GM12878 (cell line): ENCODE results near the gene CCR7. TPM values are rescaled to one million over a fixed set of nuclear protein-coding genes. Genes with fewer than 3 reads are reported as not detected.

Experiments
- ATAC-seq: fragments of 200-7000 bp; cut with Tn5 transposase; 3 replicates; pipeline ENCODE4 v1.9.1; 2020; ENCODE audit warnings: mild to moderate bottlenecking, moderate library complexity
- BruUV-seq: library from RNA; stranded (reverse); fragments of 400-500 nt; replicated peaks from 2 replicates; lab custom pipeline; 2021; lab: Mats Ljungman, UMichigan
- CTCF ChIA-PET: fragments of 300-600 bp; sonication (Branson Sonifier 250); formaldehyde crosslinking; extraction: SDS; loops from one replicate; lab custom pipeline; 2021; ENCODE audit warnings: inconsistent platforms; lab: Yijun Ruan, JAX
- POLR2A ChIA-PET: fragments of 350-600 bp; formaldehyde crosslinking; extraction: SDS; loops from one replicate; lab custom pipeline; 2021; ENCODE audit warnings: inconsistent platforms; lab: Charles Lee
- RAD21 ChIA-PET: fragments of 300-600 bp; sonication (Branson Sonifier 250); formaldehyde crosslinking; loops from one replicate; lab custom pipeline; 2023; ENCODE audit warnings: antibody characterized with exemption; ENCODE audit not compliant: unreplicated experiment; lab: Charles Lee
- SMC1A ChIA-PET: fragments of 300-600 bp; sonication (Branson Sonifier 250); formaldehyde crosslinking; loops from one replicate; lab custom pipeline; 2023; ENCODE audit not compliant: unreplicated experiment, uncharacterized antibody; lab: Charles Lee
- DNase-seq: peaks from one replicate; pipeline ENCODE4 v3.0.0-alpha.2; 2011; ENCODE audit warnings: low read depth, low spot score
- FAIRE-seq: peaks from 3 replicates; lab custom pipeline; 2011; peaks lifted over from hg19 to GRCh38; lab: Jason Lieb, UNC
- H2AFZ ChIP-seq: 2 replicates; pipeline ENCODE4 v1.6.0; 2011; ENCODE audit warnings: low read depth, low read length, control low read depth; ENCODE audit not compliant: control insufficient read depth
- H3K27ac ChIP-seq: 2 replicates; pipeline ENCODE4 v1.5.1; 2011; ENCODE audit warnings: control low read depth; ENCODE audit not compliant: control insufficient read depth, insufficient read depth
- H3K27me3 ChIP-seq, 2 experiments: replicated peaks in 1 of 2; 2 replicates each; pipeline versions ENCODE4 v1.6.0 to v1.6.1; 2011; ENCODE audit warnings: low read length in 1 of 2; ENCODE audit not compliant: control insufficient read depth in 2 of 2, insufficient read depth in 2 of 2
- H3K36me3 ChIP-seq, 2 experiments: 2 replicates each; pipeline ENCODE4 v1.5.1; 2011; ENCODE audit warnings: low read length in 1 of 2; ENCODE audit not compliant: control insufficient read depth in 2 of 2, insufficient read depth in 2 of 2
- H3K4me1 ChIP-seq: 2 replicates; pipeline ENCODE4 v1.6.1; 2011; ENCODE audit warnings: mild to moderate bottlenecking, low read length, moderate library complexity, mixed read lengths; ENCODE audit not compliant: control insufficient read depth, insufficient read depth
- H3K4me2 ChIP-seq: 2 replicates; pipeline ENCODE4 v1.6.0; 2011; ENCODE audit warnings: control low read depth; ENCODE audit not compliant: control insufficient read depth, insufficient read depth
- H3K4me3 ChIP-seq: fragments of 200-600 bp; sonication (generic); 2 replicates; pipeline ENCODE4 v1.5.1; 2016
- H3K79me2 ChIP-seq: 2 replicates; pipeline ENCODE4 v1.6.0; 2011; ENCODE audit warnings: low read length; ENCODE audit not compliant: control insufficient read depth, insufficient read depth
- H3K9ac ChIP-seq: 2 replicates; pipeline ENCODE4 v1.8.0; 2011; ENCODE audit warnings: low read length, control low read depth, mixed read lengths; ENCODE audit not compliant: control insufficient read depth, insufficient read depth
- H3K9me3 ChIP-seq: replicated peaks from 3 replicates; pipeline ENCODE4 v1.5.1; 2011; ENCODE audit warnings: mild to moderate bottlenecking, low read length; ENCODE audit not compliant: control insufficient read depth, insufficient read depth
- H4K20me1 ChIP-seq: 2 replicates; pipeline ENCODE4 v1.6.0; 2011; ENCODE audit not compliant: control insufficient read depth, insufficient read depth
- IKZF1 ChIP-seq: fragments of 450-650 bp; conservative IDR thresholded peaks from 2 replicates; pipeline ENCODE4 v1.6.1; 2017; ENCODE audit warnings: antibody characterized with exemption, mild to moderate bottlenecking
- SREBF2 ChIP-seq: IDR thresholded peaks from 2 replicates; pipeline ENCODE4 v1.6.1; 2012; ENCODE audit warnings: mild to moderate bottlenecking, low read length
- ZSCAN29 ChIP-seq: fragments of 450-650 bp; IDR thresholded peaks from 2 replicates; pipeline ENCODE4 v1.6.1; 2017; ENCODE audit warnings: mild to moderate bottlenecking, moderate library complexity
- WGBS: methylation state at CpG from one replicate; pipeline ENCODE4 v1.1.6; 2016; ENCODE audit warnings: low lambda C conversion rate; ENCODE audit not compliant: insufficient replicate concordance, insufficient coverage; ENCODE audit errors: missing lambda C conversion rate; 5-methylcytosine and 5-hydroxymethylcytosine counted together
- in situ Hi-C: fragments of 300-500 bp; cut with MboI; formaldehyde crosslinking; loops from 9 replicates; pipeline ENCODE4 v1.14.3; 2018; ENCODE audit warnings: mixed read lengths
- intact Hi-C: fragments of 100-400 bp; cut with micrococcal nuclease; formaldehyde crosslinking; loops from one replicate; pipeline ENCODE4 v1.14.2; 2022; ENCODE audit not compliant: unreplicated experiment
- polyA plus RNA-seq, 11 experiments: library from polyadenylated mRNA; depleted of rRNA in 4 of 11; unstranded in 6 of 11; stranded (reverse) in 5 of 11; fragments of >200 nt; fragmentation: Nextera tagmentation in 4 of 11; fragmentation: Illumina TruSeq in 1 of 11; extraction: Ambion mirVana in 4 of 11; extraction: Trizol in 1 of 11; gene quantifications; 1 replicate in 1 of 11; 2 replicates in 10 of 11; pipeline versions ENCODE4 v1.2.1 to v1.2.3, GENCODE V29; 2011 to 2016; ENCODE audit warnings: inconsistent platforms in 2 of 11, missing spikeins in 2 of 11, low read depth in 1 of 11
- total RNA-seq, 4 experiments: library from RNA; depleted of rRNA in 3 of 4; stranded (reverse); fragments of >200 nt in 3 of 4; fragmentation: Illumina TruSeq in 1 of 4; extraction: Trizol in 1 of 4; gene quantifications; 2 replicates each; pipeline versions ENCODE4 v1.2.1 to v1.2.3, GENCODE V29; 2013 to 2021
- TF ChIP-seq, protein P1 (sequence below): fragments of 450-650 bp; IDR thresholded peaks from 2 replicates; pipeline ENCODE4 v1.6.1; 2016; ENCODE audit warnings: mild to moderate bottlenecking

CCR7 gene
- total and polyA plus RNA-seq, 10 of the 15 experiments (the other 5 are each of a cell fraction or from before 2014, with no cell fraction given) = 131 to 1,171 (median 260) TPM

GRCh38 chr17:40528692-40529417 lies 36.4 kb downstream of the CCR7 start:
- BruUV-seq = no TSS peak
- H3K27ac ChIP-seq = no peak overlapping the region
- peaks cover 34% of the 10 kb centered on the region for H3K4me1 ChIP-seq
- no peaks in the 10 kb centered on the region for H3K79me2 ChIP-seq
- no peak overlapping the region for H3K4me3 ChIP-seq
- POLR2A ChIA-PET = interaction anchor here (0.6 to 6.4 kb wide), 4 partner anchors 9 to 86 kb away, joined by 3 to 40 read pairs (median 7); no protein-coding TSS in a partner anchor
- H2AFZ ChIP-seq = no peak overlapping the region
- SMC1A ChIA-PET = interaction anchor here (1.0 to 15.5 kb wide), 4 partner anchors 11 to 31 kb away, joined by 5 to 430 read pairs (median 62); partner anchors contain the start of gene CCR7
- no peak for FAIRE-seq
- CTCF ChIA-PET = interaction anchor here (1.2 to 19.2 kb wide), 7 partner anchors 10 to 1020 kb away, joined by 3 to 289 read pairs (median 7); partner anchors contain the start of gene IGFBP4
- no peak for DNase-seq
- RAD21 ChIA-PET = interaction anchor here (1.0 to 9.3 kb wide), 5 partner anchors 11 to 112 kb away, joined by 3 to 102 read pairs (median 7); partner anchors contain the start of gene TOP2A
- ATAC-seq = no peak
- no peak for TF ChIP-seq ZSCAN29
- TF ChIP-seq, protein P1, sequence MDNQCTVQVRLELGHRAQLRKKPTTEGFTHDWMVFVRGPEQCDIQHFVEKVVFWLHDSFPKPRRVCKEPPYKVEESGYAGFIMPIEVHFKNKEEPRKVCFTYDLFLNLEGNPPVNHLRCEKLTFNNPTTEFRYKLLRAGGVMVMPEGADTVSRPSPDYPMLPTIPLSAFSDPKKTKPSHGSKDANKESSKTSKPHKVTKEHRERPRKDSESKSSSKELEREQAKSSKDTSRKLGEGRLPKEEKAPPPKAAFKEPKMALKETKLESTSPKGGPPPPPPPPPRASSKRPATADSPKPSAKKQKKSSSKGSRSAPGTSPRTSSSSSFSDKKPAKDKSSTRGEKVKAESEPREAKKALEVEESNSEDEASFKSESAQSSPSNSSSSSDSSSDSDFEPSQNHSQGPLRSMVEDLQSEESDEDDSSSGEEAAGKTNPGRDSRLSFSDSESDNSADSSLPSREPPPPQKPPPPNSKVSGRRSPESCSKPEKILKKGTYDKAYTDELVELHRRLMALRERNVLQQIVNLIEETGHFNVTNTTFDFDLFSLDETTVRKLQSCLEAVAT = 0 out of 2 replicates have a peak, but pooled peaks have one; percentile 38
- no peak for TF ChIP-seq SREBF2
- TF ChIP-seq IKZF1 = no peak
- in situ Hi-C loops = loop anchor here (25.0 kb wide), 1 partner anchor 92 kb away; the partner anchor contains the start of gene IGFBP4
- H3K9me3 ChIP-seq = peaks cover 5% of the 10 kb centered on the region; the same call in 2 of the 3 replicates
- H4K20me1 ChIP-seq = no peaks in the 10 kb centered on the region
- H3K27me3 ChIP-seq = no peaks in the 10 kb centered on the region
- no peaks in the 10 kb centered on the region for H3K36me3 ChIP-seq
- no peak overlapping the region for H3K4me2 ChIP-seq
- 78% methylated on average over 9 of the region's 10 CpGs for WGBS
- intact Hi-C loops = no loop called here
- no peak overlapping the region for H3K9ac ChIP-seq
